Neural cell (in vitro differentiated cells): ENCODE measurements around the gene ART5. TPM values are rescaled to one million over a fixed set of nuclear protein-coding genes. Genes with fewer than 3 reads are reported as not detected.

ENCODE experiments used
- H2AFZ ChIP-seq: fragments of 200-600, 300-800 bp; sonication (generic), shearing (Covaris generic); 2 replicates; pipeline ENCODE4 v1.6.0; 2014; ENCODE audit warnings: low read depth, mild to moderate bottlenecking, antibody characterized with exemption, low read length, moderate library complexity
- H3F3A ChIP-seq: fragments of 200-600 bp; shearing (Covaris generic); 2 replicates; pipeline ENCODE4 v1.6.1; 2016; ENCODE audit warnings: mild to moderate bottlenecking, moderate library complexity, mixed read lengths, antibody characterized with exemption, low read length; ENCODE audit not compliant: insufficient read depth, poor library complexity, severe bottlenecking
- H3K27ac ChIP-seq: fragments of 200-600, 300-800 bp; sonication (generic), shearing (Covaris generic); 2 replicates; pipeline ENCODE4 v1.5.1; 2014; ENCODE audit warnings: mild to moderate bottlenecking, low read length, moderate library complexity
- H3K27me3 ChIP-seq: fragments of 300-800, 200-600 bp; sonication (generic), shearing (Covaris generic); 2 replicates; pipeline ENCODE4 v1.6.0; 2014; ENCODE audit warnings: mild to moderate bottlenecking, low read depth, low read length, moderate library complexity; ENCODE audit not compliant: insufficient read depth
- H3K36me3 ChIP-seq: fragments of 300-800, 200-600 bp; sonication (generic), shearing (Covaris generic); 2 replicates; pipeline ENCODE4 v1.5.1; 2014; ENCODE audit warnings: mild to moderate bottlenecking, antibody characterized with exemption, low read length, moderate library complexity; ENCODE audit not compliant: insufficient read depth
- H3K4me2 ChIP-seq: fragments of 300-800, 200-600 bp; sonication (generic), shearing (Covaris generic); 2 replicates; pipeline ENCODE4 v1.6.0; 2014; ENCODE audit warnings: mild to moderate bottlenecking, low read length
- H3K4me3 ChIP-seq: fragments of 300-800, 200-600 bp; sonication (generic), shearing (Covaris generic); 2 replicates; pipeline ENCODE4 v1.5.1; 2014; ENCODE audit warnings: mild to moderate bottlenecking, low read length, moderate library complexity
- H3K79me2 ChIP-seq: fragments of 200-600 bp; shearing (Covaris generic); replicated peaks from 2 replicates; pipeline ENCODE4 v1.6.0; 2014; ENCODE audit warnings: mild to moderate bottlenecking, low read length, moderate library complexity; ENCODE audit not compliant: insufficient read depth
- H3K9ac ChIP-seq: fragments of 300-800, 200-600 bp; sonication (generic), shearing (Covaris generic); 2 replicates; pipeline ENCODE4 v1.6.1; 2016; ENCODE audit warnings: mild to moderate bottlenecking, low read length, mixed read lengths
- H3K9me2 ChIP-seq: fragments of 200-600 bp; shearing (Covaris generic); 2 replicates; pipeline ENCODE4 v1.6.1; 2016; ENCODE audit warnings: mild to moderate bottlenecking, low read length, mixed read lengths; ENCODE audit not compliant: insufficient read depth
- H3K9me3 ChIP-seq: fragments of 200-600, 300-800 bp; sonication (generic), shearing (Covaris generic); 2 replicates; pipeline ENCODE4 v1.6.1; 2016; ENCODE audit warnings: mild to moderate bottlenecking, mixed run types, low read length, moderate library complexity, mixed read lengths
- H4K20me1 ChIP-seq: fragments of 200-600 bp; shearing (Covaris generic); 2 replicates; pipeline ENCODE4 v1.6.1; 2016; ENCODE audit warnings: mild to moderate bottlenecking, mixed run types; ENCODE audit not compliant: insufficient read depth
- CTCF ChIP-seq: fragments of 450-650 bp; IDR thresholded peaks from 2 replicates; pipeline ENCODE4 v1.5.1; 2014; ENCODE audit warnings: antibody characterized with exemption, mild to moderate bottlenecking, moderate library complexity; ENCODE audit not compliant: poor library complexity, severe bottlenecking
- EP300 ChIP-seq: fragments of 450-650 bp; conservative IDR thresholded peaks from 2 replicates; pipeline ENCODE4 v1.6.1; 2014; ENCODE audit warnings: antibody characterized with exemption, mild to moderate bottlenecking, moderate library complexity; ENCODE audit not compliant: poor library complexity, severe bottlenecking
- EZH2 ChIP-seq: fragments of 200-600, 300-800 bp; shearing (Covaris generic), sonication (generic); IDR thresholded peaks from 2 replicates; pipeline ENCODE4 v1.6.1; 2014; ENCODE audit warnings: antibody characterized with exemption, low read length, borderline replicate concordance, mild to moderate bottlenecking; ENCODE audit not compliant: insufficient read depth, poor library complexity, severe bottlenecking
- MXI1 ChIP-seq: fragments of 450-650 bp; conservative IDR thresholded peaks from 2 replicates; pipeline ENCODE4 v1.6.1; 2014; ENCODE audit warnings: antibody characterized with exemption, mild to moderate bottlenecking; ENCODE audit not compliant: poor library complexity, severe bottlenecking
- POLR2AphosphoS5 ChIP-seq: IDR thresholded peaks from 2 replicates; pipeline ENCODE4 v1.6.1; 2012
- RAD21 ChIP-seq: fragments of 450-650 bp; conservative IDR thresholded peaks from 2 replicates; pipeline ENCODE4 v1.6.1; 2014; ENCODE audit warnings: antibody characterized with exemption, mild to moderate bottlenecking, moderate library complexity
- REST ChIP-seq: IDR thresholded peaks from 2 replicates; pipeline ENCODE4 v1.6.1; 2012; ENCODE audit warnings: borderline replicate concordance
- SMC3 ChIP-seq: fragments of 450-650 bp; conservative IDR thresholded peaks from 2 replicates; pipeline ENCODE4 v1.6.1; 2014; ENCODE audit warnings: antibody characterized with exemption, mild to moderate bottlenecking, moderate library complexity; ENCODE audit not compliant: poor library complexity
- TAF1 ChIP-seq: IDR thresholded peaks from 2 replicates; pipeline ENCODE4 v1.6.1; 2012; ENCODE audit warnings: low read depth
- polyA plus RNA-seq: library from polyadenylated mRNA; depleted of rRNA; stranded (reverse); fragments of >200 nt; gene quantifications from 2 replicates; pipeline ENCODE4 v1.2.3, GENCODE V29; 2014

The ART5 gene
- polyA plus RNA-seq, 1 donor from 2014 or later, result not detected

- Histone ChIP-seq H3K4me2 (no peak overlapping the region), H3K27me3 (no peaks in the 10 kb centered on the region), H4K20me1 (no peaks in the 10 kb centered on the region), H3K9ac (no peak overlapping the region), H3F3A (no peaks in the 10 kb centered on the region), H3K9me2 (no peaks in the 10 kb centered on the region), H3K79me2 (no peaks in the 10 kb centered on the region), H3K36me3 (peaks cover 17% of the 10 kb centered on the region), H3K9me3 (no peaks in the 10 kb centered on the region), H2AFZ (no peak overlapping the region), H3K4me3 (no peak overlapping the region), H3K27ac (no peak overlapping the region)
- TF ChIP-seq POLR2AphosphoS5, result no peak
Observed at GRCh38 chr11:3679077-3679476, 37.3 kb upstream of the ART5 start.

GRCh38 chr11:3675971-3676370, 34.2 kb upstream of the ART5 start:
- Histone ChIP-seq H3K79me2 (no peaks in the 10 kb centered on the region), H3F3A (no peaks in the 10 kb centered on the region), H2AFZ (no peak overlapping the region), H4K20me1 (no peaks in the 10 kb centered on the region), H3K27me3 (no peaks in the 10 kb centered on the region), H3K4me3 (no peak overlapping the region), H3K9me2 (no peaks in the 10 kb centered on the region), H3K27ac (no peak overlapping the region), H3K36me3 (peaks cover 17% of the 10 kb centered on the region), H3K9me3 (no peaks in the 10 kb centered on the region), H3K9ac (no peak overlapping the region), H3K4me2 (no peak overlapping the region)
- no peak for TF ChIP-seq EZH2
- no peak for TF ChIP-seq REST
- no peak for TF ChIP-seq POLR2AphosphoS5
- no peak for TF ChIP-seq EP300
- TF ChIP-seq RAD21, result no peak
- TF ChIP-seq SMC3, result no peak
- TF ChIP-seq CTCF, result no peak
- TF ChIP-seq TAF1, result no peak
- no peak for TF ChIP-seq MXI1

- TF ChIP-seq POLR2AphosphoS5, result no peak
- no peak for TF ChIP-seq RAD21
- no peak for TF ChIP-seq EZH2
- TF ChIP-seq CTCF, result no peak
- TF ChIP-seq SMC3, result no peak
- no peak for TF ChIP-seq MXI1
- TF ChIP-seq REST, result no peak
- TF ChIP-seq EP300, result no peak
- no peak for TF ChIP-seq TAF1
- Histone ChIP-seq H3K4me2 (no peak overlapping the region), H3K9ac (no peak overlapping the region), H3F3A (no peaks in the 10 kb centered on the region), H2AFZ (no peak overlapping the region), H3K9me3 (no peaks in the 10 kb centered on the region), H3K27me3 (no peaks in the 10 kb centered on the region), H3K79me2 (no peaks in the 10 kb centered on the region), H3K27ac (no peak overlapping the region), H3K4me3 (no peak overlapping the region), H3K9me2 (no peaks in the 10 kb centered on the region), H3K36me3 (peaks cover 13% of the 10 kb centered on the region), H4K20me1 (no peaks in the 10 kb centered on the region)
Observed at GRCh38 chr11:3674189-3674588, 32.4 kb upstream of the ART5 start.
